Activated gamma-delta T cell treated with Interleukin-2 at 50 U/mL for 16 hours (primary cell): Measurements from ENCODE around the gene TRABD2A.

ENCODE experiments used
- DNase-seq: peaks from one replicate; pipeline ENCODE4 v3.0.0-alpha.2; 2020

TRABD2A gene

DNA sequence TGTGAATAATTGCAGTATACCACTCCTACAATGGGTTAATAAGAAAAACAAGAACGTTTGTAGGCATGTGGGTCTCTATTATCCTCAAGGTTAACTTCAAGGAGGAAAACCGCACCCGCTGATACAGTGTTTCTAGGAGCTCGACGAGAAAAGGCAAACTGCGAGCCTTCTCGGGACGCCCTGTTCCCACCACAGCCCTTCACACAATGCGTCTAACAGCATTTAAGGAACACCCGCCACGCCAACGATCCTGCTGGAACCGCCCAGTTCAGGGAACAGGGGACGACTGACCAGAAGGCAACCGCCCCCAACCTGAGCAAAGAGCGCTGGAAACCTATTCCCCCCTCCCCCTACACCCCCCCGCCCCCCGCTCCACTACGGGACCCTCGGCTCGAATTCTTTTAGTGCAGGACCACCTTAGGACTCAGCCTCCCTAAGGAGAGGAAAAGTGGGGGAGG lies 23.9 kb upstream of the TRABD2A start:
- peak; percentile 22 for DNase-seq

- no peak for DNase-seq
These were observed 23.3 kb upstream of the TRABD2A start for GRCh38 chr2:84904151-84904550.

DNA sequence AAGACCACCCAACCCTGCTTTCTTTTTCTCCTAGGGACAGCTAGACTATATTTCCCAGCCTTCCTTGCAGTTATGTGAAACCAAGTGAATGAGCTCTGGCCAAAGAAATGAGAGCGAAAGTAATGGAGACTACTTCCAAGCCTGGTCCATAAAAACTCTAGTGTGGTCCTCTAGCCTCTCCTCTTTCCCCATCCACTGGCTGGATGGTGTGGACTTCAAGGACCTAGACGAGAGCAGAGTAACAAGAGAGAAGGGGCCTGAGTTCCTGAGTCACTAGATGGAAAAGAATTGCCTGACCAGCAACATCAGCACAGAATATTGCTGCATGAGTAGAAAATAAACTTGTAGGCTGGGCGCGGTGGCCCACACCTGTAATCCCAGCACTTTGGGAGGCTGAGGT lies 21.6 kb upstream of the TRABD2A start:
- no peak for DNase-seq

- no peak for DNase-seq
These were observed 20.8 kb upstream of the TRABD2A start for GRCh38 chr2:84901593-84902120.

GRCh38 chr2:84900971-84901370 lies 20.1 kb upstream of the TRABD2A start:
- DNase-seq: no peak

GRCh38 chr2:84899304-84900204 lies 18.7 kb upstream of the TRABD2A start:
- no peak for DNase-seq

GRCh38 chr2:84897773-84898172 lies 16.9 kb upstream of the TRABD2A start:
- no peak for DNase-seq

DNA sequence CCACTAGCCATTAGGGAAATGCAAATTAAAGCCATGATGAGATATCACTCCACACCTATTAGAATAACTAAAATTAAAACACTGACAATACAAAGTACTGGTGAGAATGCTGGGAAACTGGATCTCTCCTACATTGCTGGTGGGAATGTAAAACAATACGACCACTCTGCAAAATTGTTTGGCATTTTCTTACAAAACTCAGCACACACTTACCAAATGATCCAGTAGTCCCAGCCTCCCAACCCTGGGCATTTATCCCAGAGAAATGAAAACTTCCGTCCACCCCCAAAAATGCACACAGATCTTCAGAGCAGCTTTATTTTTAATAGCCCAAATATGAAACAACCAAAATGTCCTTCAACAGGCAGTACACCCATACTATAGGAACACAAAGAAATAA lies 15.7 kb upstream of the TRABD2A start:
- DNase-seq: no peak

DNA sequence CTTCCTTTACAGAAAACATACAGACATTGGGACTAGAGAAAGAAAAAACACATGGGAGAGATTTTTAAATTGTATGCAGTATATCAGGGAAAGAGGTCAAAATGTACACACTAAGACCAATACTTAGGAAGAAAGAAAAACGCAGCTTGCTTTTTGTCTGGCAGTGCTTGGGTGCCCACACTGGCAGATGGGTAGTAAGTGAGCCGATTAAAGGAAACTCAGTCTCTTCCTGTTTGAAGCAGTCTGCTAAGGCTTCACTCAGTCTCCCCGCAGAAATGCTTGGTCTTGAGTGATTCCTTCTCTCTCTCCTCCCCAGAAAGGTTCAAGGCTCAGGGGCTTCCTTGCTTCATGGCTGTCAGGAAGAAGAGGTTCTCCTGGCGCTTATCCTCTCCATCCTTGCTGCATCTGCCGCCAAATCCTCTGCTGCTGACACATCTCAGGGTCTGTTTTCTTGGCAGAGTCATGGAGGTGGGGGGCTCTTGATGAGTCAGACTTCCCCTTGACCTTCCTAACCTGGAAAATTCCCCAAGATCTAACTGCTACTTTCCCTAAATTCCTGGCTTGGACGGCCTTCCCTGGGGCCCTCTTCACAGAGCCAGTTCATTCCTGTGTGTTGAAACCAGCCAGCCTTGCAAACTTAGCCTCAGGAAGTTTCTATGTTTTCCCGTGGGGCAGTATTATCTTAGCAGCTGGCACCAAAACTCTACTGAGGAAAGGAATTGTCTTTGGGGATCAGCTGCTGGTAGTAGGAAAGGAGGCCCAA lies 14.1 kb upstream of the TRABD2A start:
- no peak for DNase-seq

GRCh38 chr2:84894131-84894586 lies 13.3 kb upstream of the TRABD2A start:
- DNase-seq: no peak

- DNase-seq: no peak
These were observed 10.6 kb upstream of the TRABD2A start for GRCh38 chr2:84891355-84892010.

GRCh38 chr2:84889332-84889731 lies 8.4 kb upstream of the TRABD2A start:
- DNase-seq: no peak

DNA sequence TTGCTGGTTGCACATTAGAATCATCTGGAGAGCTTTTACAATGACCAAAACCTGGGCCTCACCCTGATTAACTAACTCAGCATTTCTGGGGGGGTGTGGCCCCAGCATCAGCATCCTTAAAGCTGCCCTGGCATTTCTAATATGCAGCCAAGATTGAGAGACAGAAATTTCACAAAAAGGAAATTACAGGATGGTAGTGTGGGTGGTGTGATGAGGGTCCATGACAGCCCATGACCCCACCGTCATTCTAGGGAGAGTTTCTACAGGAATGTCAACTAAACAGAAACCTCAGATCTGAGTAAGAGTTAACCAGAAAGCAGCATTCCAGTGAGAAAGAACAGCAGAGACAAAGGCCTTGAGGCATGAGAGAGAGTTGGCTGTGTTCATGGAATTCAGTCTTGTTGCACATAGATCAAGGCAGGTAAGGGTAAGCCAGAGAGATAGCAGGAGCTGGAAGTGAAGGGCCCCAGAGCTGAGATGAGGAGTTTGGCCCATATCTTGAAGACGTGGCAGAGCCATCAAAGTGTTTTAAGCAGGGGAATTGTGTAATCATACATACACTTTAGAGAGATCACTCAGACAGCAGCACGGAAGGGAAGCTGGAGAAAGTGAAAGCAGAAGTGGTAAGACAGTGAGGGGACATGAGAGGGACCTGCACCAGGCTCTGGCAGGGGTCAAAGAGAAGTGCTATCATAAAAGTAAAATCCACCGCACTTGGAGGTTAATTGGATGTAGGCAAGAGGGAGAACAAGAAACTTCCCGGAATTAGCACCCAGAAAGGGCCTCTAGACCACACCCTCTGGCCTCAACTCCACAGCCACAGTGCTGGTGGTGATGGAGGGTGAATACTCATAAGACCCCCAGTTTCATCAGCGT lies 7.8 kb upstream of the TRABD2A start:
- peak; percentile 51 for DNase-seq

DNA sequence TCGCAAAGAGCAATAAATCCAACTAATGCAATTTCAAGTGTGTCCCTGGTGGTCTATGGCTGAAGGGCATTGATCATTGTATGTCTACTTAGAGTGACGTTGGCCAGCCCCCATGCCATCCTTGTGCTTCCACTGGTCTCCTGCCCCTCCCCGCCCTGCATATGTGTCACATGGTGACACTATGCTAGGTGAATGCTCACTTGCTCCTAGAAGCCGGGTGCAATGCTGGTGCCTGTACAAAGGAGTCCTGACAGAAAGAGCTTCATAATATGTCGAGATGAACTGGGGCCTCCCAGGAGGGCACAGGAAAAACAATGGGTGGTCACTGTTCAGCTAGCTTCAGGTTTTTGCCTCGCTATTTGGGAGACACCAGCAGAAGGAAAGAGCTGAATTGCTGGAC lies 5.9 kb upstream of the TRABD2A start:
- DNase-seq: no peak

- no peak for DNase-seq
These were observed 4.2 kb upstream of the TRABD2A start for GRCh38 chr2:84885111-84885510.

- no peak for DNase-seq
These were observed 3.6 kb upstream of the TRABD2A start for GRCh38 chr2:84884449-84884848.

- no peak for DNase-seq
These were observed 2.1 kb upstream of the TRABD2A start for GRCh38 chr2:84882775-84883550.

GRCh38 chr2:84882414-84882738 lies 1.5 kb upstream of the TRABD2A start:
- DNase-seq: no peak

- peak; percentile 87 for DNase-seq
These were observed 913 bp upstream of the TRABD2A start for GRCh38 chr2:84881581-84882413.

DNA sequence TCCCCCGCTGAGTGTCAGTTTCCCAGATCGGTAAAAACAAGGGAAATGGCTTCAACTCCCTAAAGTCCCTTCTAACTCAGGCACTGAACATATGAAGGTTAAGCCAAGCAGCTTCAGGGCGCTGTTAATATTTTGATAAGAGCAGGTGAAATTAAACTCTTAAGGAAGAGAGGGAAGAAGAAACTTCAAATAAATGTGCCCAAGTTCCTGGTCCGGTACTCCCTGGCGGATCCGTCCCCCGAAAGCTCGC lies 564 bp downstream of the TRABD2A start:
- DNase-seq: no peak
